LoVo (cell line): ENCODE data around the gene ROPN1L.
A peak's percentile ranks its signal among the peaks of the same experiment; 100 is the strongest.

ENCODE experiments used
- DNase-seq: peaks from one replicate; pipeline ENCODE4 v3.0.0-alpha.2; 2016; ENCODE audit warnings: low spot score

Gene ROPN1L

DNA sequence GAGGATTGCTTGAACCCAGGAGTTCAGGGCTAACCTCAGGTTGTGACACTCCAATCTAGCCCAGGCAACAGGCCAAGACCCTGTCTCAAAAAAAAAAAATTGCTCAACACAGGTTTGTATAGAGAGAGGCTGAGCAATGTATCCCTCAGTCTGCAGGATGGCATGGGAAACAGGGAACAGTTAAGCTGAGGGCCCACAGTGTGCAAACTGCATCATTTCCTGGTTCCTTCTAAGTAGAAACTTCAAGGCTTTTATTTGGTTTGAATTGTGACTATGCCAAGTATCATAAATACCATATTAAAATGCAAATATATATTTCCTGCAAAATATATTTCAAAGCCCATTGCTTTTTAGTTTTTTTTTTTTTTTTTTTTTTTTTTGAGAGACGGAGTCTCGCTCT, 13.7 kb upstream of the ROPN1L start:
- no peak for DNase-seq

DNA sequence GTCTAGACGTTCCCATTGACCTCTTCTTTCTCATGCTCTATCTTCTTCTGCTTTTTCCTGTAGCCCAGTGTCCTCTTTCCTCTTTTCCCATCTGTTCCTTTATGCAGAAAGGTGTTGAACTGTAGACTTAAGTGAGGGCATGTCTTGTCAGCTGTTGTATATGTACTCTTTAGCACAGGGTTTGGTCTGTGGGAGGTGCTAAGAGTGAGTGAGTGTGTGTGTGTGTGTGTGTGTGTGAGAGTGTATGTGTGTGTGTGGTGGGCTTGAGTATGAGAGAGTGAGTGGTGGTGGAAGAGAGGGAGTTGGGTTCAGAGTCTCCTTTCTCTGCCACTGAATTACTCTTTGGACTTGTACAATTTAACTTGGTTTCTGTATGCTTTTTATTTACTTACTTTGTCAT, 10.3 kb upstream of the ROPN1L start:
- DNase-seq = no peak

DNA sequence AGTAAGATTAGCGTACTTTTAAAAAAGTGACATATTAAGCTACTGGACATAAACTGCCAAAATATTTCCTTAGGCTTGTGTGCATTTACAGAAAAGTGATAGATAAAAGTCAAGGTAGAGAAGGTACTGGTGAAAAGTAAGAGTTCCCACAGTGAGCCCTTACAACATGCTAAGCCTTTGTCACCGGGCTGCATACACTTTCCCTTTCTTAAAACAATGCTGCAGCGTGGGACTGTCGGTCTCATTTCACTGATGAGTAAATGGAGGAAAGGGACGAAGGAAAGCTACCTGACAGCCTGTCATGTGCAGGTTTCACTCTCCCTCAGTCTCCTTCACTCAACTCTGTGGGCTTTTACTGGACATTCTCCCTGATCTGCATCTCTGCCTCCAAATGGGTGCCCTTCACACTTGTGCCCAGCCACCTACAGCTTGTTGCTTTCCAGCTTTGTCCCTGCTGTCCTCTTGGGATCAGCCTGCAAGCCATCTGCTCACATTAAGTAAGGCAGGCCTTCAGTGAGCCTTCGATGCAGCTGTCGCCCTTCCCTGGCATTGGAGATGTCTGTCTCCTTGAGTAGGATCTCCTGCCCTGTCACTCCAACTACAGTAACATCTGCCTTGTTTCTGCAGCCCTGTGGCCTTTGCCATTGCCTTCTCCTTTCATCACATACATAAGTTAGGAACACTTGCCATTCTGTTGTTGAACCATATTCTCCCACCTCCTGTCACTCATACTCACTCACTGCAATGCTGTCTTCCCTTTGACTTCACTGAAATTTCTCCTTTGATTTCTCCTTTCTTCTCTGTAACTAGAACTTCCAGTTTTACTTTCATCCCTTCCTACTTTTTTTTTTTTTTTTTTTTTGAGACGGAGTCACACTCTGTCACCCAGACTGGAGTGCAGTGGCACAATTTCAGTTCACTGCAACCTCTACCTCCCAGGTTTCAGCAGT, 9.3 kb upstream of the ROPN1L start:
- DNase-seq = no peak

DNA sequence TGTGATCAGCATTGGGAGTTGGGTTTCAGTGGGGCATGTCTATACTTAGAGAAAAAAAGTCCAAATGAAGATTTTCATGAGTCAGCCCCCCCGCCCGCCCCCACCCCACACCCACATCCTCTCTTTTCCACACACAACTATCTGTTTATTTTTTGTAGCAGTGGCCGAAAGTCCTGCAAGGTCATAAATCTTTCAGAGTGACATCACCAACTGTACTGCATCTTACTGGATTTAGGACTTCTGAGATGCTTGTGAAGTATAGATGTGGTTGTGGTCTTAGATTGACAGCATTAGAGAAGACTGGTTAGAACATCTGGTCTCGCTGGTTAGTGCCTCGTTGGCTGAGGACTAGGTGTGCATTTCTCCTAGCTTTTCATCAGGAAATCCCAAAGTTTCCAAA, 7.3 kb upstream of the ROPN1L start:
- no peak for DNase-seq

DNA sequence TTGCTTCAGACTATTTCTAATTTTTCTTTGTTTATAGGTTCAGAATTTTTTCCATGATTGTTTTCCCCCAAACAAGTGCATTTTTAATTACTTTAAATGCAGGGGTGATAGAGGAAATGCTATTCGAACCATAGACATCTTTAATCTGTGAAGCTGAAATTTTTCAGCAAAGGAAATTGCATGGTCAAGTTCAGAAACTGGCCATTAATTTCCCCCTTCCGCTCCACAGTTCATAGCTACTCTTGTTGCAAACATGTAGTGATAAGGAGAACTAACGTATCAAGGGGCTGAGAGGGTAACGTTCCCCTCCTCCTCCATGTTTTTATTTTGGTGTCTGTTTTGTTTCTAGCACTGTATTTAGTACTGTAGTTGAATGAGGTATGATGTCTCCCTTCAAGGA, 3.4 kb upstream of the ROPN1L start:
- DNase-seq = no peak

DNA sequence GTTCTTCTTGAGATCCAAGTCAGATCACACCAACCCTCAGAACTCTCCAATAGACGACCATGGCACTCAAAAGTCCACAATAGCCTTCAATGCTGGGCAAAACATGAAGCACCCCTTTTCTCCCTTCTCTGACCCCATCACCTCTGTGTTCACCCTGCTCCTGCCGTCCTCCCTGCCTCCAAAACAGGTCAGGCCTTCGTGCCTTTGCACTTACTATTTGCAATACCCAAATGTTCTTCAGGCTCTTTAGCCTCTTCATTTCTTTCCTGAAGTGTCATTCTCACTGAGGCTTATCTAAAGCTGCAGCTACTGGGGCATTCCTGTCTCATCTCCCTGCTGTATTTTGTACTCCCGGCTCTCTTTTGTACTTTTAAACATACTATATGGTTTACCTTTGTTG, 2.0 kb upstream of the ROPN1L start:
- no peak for DNase-seq

DNA sequence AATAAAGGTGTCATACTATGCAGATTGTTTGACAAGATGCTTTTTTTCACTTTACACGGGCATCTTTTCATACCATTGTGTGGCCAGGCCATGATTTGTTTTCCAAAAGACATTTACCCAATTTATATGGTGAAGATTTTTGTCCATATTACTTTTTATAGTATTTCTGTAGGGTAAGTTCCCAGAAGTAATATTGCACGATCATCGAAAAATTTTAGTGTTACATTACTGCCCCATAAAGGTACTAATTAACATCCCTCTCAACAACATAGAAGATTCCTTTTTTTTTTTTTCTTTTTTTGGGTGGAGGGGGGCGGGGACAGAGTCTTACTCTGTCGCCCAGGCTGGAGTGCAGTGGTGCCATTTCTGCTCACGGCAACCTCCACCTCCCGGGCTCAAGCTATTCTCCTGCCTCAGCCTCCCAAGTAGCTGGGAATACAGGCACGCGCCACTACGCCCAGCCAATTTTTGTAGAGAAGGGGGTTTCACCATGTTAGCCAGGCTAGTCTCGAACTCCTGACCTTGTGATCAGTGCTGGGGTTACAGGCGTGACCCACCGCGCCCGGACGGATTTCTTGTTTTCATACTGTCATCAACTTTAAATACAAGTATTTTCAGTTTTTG, 1.2 kb upstream of the ROPN1L start:
- no peak for DNase-seq

DNA sequence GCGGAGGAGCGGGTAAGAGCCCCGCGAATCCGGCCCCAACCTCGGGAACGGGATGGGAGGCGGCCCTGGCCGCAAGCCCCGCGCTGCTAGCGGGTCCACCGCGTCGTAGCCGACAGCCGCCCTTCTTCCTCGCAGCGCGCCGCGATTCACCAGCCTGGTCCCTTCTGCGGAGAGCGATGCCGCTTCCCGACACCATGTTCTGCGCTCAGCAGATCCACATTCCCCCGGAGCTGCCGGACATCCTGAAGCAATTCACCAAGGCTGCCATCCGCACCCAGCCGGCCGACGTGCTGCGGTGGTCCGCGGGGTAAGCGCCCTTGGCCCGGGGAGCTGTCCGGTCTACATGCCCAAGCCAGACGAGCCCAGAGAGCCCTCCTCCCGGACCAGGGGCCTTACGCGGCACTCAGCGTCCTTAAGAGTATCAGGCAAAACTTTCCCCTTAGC, 335 bp downstream of the ROPN1L start:
- DNase-seq = no peak

DNA sequence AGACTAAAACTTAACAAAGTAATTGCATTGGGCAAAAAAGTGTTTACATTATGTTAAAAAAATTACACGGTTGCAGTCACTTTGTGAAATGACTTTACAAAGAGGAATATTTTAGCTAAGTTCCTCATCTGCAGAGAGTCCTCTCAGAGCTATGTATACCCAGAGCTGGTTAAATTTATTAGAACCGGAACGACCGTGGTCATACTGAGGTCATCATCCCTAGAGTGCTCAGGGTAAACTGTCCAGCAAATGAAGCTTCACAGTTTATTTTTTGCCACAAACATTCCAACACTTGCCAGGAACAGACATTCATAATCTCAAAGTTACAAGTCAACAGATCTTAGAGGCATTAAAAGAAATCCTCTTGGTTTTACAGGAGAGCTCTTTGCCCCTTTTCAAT, 897 bp downstream of the ROPN1L start:
- DNase-seq = no peak

DNA sequence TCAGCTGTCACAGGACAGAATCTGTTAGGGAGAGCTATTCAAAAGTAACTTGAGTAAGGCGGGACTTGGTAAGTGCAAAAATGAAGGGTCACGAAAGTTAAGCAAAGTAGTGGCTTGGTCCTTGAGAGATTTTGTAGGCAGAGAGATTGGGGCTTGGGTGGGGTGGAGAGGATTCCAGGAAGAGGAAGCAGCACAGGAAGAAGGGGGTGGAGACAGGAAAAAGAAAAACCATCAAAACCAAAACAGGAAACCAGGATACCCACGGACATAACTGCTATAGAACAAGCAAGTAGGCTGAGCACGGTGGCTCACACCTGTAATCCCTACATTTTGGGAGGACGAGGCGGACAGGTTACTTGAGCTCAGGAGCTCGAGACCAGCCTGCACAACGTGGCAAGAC, 3.7 kb downstream of the ROPN1L start:
- no peak for DNase-seq

DNA sequence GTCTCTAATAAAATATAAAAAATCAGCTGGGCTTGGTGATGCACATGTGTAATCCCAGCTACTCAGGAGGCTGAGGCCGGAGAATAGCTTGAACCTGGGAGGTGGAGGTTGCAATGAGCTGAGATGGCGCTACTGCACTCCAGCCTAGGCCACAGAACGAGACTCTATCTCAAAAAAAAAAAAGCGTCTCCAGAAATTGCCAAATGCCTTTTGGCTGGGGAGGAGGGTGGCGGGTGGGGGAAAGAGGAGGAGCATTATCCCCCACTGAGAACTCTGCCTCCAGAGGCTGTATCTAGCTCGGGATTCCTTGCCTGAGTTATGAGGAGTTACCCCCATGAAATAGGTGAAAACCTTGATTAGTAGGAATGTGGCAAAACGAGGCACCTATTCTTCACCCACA, 4.8 kb downstream of the ROPN1L start:
- DNase-seq = no peak

DNA sequence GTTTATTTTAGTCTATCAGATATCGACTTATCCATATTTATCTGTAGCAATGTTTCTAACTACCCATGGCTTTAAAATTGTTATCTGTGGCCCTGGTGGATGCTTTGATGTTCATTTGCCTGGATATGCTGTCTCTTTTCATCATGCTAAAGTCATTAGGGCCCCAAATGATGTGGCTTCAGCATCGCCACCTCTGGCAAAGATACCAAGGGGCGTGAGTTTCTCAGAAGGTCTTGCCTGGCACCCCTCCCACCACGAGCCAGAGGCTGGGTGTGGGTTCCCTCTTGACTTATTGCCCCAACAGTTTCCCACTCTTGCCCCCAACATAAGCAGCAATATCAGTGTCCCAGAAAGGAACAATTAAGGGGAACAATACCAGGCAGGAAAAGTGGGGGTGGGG, 5.4 kb downstream of the ROPN1L start:
- no peak for DNase-seq

DNA sequence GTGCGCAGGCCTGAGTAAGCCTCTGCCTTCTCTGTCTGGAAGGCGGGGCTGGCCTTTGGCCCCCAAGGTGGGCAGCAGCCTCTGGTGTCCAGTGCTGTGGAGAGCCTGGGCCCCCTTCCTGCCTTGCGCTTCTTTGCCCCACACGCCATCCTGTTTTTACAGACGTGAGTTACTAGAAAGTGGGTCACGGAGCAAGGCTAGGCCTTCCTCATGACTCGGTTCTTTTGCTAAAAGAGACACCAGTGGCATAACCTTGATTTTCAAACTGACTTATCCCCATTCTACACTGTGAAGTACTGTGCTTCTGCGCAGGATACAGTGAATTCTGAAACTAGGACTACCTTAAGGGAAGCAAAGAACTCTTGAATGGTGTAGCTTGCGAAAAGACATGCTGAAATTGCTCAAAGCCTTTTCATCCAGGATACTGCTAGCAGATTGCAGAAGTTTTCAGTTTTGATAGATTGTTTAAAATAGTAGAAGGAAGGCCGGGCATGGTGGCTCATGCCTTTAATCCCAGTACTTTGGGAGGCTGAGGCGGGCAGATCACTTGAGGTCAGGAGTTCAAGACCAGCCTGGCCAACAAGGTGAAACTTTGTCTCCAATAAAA, 7.2 kb downstream of the ROPN1L start:
- no peak for DNase-seq

DNA sequence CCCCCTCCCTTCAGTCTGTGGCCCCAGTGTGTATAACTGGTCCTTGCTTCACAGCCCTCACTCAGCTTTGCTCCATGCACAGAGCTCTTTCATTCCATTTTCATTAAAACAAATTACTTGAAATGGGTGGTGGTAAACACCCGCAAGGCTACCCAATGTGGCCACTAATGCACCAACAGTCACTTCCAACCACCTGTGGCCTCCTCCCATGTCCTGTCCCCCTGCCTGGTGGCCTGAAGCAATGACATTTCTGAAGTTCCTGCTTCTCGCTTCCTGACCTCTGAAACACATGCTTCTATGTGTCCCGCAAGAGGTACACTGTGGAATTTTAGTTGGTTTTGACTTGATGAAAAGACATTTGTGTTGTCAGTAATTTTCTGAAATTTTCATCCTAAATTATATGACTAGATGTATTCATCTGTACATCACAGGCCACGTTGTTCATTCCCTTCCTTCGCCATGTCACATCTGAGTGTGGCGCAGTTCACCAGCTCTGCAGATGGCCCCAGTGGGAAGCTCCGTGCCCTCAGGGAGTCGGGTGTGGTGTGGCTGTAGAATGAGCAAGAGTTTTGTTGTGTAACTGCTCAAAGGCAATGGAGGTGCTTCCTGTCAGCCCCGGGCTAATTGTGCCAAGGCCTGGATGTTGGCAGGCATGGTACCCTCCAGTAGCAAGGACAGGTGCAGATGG, 9.6 kb downstream of the ROPN1L start:
- DNase-seq = no peak

DNA sequence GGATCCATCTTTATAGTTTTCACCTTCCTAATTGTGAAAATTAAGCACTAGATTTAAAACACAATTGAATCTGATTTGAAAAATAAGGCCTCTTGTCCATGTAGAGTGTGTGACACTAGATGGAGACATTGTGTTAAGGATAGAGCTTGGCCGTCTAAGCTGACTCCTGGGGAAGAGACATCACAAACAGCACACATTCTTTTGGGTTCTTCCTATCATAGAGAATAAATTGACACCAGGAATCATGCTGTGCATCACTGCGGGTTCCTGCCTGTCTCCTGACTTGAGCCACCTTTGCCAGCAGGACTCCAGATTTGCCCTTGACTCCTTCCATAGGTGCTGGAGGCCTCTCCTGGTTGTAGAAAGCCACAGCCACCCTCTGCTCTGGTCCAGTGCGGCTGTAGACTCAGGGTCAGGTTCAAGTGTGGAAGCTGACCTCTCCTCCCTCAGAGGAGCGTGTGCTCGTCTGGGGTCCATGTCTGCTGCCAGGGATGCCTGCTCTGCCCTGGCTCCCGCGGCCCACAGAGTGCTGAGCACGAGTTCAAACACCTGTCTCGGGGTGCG, 11.2 kb downstream of the ROPN1L start:
- DNase-seq = peak; percentile 85

DNA sequence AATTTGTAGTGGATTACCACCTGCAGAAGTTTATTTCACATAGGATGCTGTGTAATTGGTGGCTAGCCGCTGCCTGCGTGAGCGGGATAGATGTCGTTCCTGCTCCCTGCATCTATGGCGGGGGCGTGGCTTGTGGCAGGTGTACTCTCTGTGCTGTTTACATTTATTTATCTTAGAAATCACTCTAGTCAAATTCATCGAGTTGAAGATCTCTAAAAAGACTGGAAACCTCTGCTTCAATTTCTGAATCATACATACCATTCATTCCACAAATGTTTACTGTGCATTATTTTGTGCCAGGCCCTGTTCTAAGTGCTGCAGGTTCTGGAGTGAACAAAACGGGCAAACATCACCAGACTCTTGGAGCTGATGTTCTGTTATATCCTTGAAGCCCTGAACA, 11.9 kb downstream of the ROPN1L start:
- DNase-seq = peak; percentile 24

DNA sequence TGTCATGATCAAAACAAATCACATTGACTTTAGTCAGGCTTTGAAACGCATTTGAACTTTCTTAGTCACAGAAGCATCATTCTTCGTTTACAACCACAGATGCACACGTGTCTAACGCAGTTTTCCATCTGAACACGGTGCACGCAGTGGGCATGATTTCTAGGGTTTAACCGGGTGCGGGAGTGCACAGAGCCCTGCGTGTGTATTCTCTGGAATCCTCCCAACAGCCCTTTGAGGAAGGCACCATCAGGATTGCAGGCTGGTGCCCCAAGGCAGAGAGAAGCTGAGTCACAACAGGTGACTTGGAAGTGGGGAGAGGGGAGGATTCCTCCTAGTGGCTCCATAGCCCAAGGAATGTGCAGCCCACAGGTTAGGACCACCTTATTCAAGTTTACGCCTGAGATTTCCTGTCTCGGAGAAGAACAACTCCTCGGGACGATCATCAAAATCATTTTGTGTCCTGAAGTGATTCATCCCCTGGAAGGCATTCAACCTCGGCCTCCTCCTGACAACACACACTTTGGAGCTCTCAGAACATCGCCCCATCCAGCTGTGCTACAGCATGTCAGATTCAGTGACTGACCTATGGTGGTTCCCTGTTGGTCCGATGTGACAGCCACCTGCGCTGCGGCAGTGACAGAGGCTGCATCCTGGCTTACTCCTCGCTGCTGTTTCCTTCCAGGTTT, 13.1 kb downstream of the ROPN1L start:
- DNase-seq = no peak

DNA sequence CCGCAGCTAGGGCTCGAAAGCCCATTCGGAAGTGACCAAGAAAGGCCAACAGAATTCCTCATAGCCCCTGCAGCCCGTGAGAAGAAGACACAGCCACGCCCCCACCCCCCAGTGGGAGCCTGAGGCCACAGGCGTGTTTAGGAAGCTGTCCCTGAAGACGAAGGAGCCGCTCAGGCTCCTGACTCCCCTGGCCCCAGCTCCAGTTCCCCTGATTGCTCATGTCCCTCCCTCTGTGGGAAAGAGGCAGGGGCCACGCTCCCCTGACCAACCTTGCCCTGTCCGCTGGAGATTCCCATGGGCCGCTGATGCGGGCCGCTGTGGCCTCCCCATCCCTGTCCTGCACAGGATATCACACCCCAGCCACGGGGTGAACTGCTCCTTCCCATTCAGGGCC, 13.6 kb downstream of the ROPN1L start:
- DNase-seq = no peak

DNA sequence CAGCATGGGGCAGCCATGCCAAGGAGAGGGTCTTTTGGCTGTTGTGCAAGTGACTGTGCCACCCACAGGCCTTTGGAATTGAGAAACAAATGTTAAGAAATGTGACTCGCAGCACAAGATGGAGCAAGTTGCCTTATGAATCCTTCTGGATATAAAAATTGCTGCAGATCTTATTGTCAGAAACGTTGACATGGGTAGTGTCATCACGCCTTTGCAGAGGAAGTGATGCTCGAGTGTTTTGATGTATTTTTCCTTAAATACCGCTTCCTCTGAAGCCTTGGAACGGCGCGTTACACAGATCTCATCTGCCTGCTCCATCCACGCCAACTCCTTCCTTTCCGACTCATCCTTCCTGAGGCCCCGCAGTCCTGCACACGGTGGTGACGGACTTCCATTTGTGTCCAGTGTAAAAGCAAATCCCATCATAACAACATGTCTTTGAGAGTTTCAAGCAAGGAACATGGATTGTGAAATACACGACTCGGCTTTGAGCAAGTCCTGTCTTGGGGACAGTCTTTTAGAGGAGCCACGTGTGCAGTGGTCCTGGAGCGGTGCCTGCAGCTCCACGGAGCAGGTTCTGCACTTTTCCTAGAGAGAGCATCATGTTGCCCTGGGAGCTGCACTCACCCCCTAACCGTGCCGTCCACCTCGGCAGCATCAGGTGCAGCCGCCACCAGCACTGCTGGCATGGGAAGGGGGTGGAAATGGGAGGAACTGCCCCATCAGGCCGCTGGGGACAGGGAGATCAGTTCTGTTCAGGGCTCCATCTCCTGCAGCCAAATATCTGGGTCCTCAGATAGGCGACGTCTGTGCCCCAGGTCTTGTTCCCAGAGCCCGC, 15.1 kb downstream of the ROPN1L start:
- DNase-seq = no peak

DNA sequence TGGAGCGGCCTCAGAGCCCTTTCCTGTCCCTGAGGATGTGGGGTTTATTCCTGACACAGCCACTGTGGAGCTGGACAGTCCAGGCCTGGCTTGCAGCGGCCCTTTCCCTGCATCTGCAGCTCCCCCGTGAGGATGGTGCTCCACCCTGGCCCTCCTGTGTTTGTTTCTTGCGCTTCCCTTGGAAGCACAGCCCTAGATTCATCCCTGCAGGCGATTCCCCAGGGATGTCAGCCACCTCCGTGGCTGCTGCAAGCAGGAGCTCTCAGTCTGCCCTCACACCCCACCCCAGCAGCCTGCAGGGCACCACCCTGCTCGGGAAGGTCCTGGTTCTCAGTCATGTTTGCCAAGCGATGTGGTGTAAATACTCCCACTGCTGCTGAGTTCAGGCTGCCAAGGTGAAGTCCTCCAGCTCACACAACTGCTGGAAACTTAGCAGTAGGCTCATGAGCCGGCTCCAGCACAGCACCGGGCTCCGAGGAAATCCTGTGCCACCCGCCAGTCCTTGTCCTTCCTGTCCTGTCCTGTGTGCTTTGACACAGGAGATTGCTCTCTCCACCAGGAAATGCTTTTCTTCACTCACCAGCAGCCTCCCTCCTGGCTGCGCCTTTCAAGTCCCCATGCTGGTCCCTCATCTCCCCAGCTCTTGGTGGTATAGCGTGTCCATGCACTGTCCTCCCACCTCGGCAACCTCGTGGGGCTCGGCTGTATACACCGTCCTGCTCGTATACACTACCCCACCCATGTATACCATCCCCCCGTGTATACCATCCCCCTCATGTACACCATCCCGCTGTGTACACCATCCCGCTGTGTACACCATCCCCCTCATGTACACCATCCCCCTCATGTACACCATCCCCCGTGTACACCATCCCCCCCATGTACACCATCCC, 16.2 kb downstream of the ROPN1L start:
- DNase-seq = no peak
